ENCODE data around the gene RIC3. TPM values are rescaled to one million over a fixed set of nuclear protein-coding genes. Genes with fewer than 3 reads are reported as not detected.
A peak's percentile ranks its signal among the peaks of the same experiment; 100 is the strongest.

Gene RIC3
- total and polyA plus RNA-seq, 12 donors, result 4.7 to 17.0 (median 12.5) TPM

DNA sequence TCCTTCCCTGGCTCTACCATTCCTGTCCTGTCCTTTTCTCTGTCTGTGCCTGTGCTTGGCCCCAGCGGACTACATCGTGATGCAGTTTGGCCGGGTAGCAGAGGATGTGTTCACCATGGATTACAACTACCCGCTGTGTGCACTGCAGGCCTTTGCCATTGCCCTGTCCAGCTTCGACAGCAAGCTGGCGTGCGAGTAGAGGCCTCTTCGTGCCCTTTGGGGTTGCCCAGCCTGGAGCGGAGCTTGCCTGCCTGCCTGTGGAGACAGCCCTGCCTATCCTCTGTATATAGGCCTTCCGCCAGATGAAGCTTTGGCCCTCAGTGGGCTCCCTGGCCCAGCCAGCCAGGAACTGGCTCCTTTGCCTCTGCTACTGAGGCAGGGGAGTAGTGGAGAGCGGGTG lies 67.4 kb downstream of the RIC3 start:
- ATAC-seq (no peak), DNase-seq (no peak)
- no peak overlapping the region for H3K27ac ChIP-seq
- no peaks in the 10 kb centered on the region for H3K9me3 ChIP-seq
- no peaks in the 10 kb centered on the region for H3K27me3 ChIP-seq
- intact Hi-C loops (cut with DNase I), result loop anchor here in 2 of 10 donors (10.0 kb wide), 1 partner anchor 207 kb away; no protein-coding TSS in a partner anchor
- no peak for TF ChIP-seq CTCF (IDR thresholded peaks at IDR 0.05)
- H3K4me3 ChIP-seq, result no peak overlapping the region
- peaks cover 0 to 19% (median 5%) of the 10 kb centered on the region in 9 donors for H3K4me1 ChIP-seq
- 95 to 98% methylated on average over 11 of the region's 11 CpGs for WGBS, 2 donors
- H3K36me3 ChIP-seq, result peaks cover 0 to 80% (median 13%) of the 10 kb centered on the region in 9 donors

- Histone ChIP-seq H3K4me1 (peaks cover 0 to 11% (median 0%) of the 10 kb centered on the region in 9 donors), H3K36me3 (peaks cover 0 to 83% (median 13%) of the 10 kb centered on the region in 9 donors), H3K27me3 (no peaks in the 10 kb centered on the region), H3K27ac (no peak overlapping the region), H3K4me3 (no peak overlapping the region), H3K9me3 (no peaks in the 10 kb centered on the region)
- TF ChIP-seq CTCF (IDR thresholded peaks at IDR 0.05), result no peak
- intact Hi-C loops (cut with DNase I), result loop anchor here in 2 of 10 donors (10.0 kb wide), 1 partner anchor 206 kb away; no protein-coding TSS in a partner anchor
- DNase-seq (no peak), ATAC-seq (no peak)
- 89 to 91% methylated on average over 8 of the region's 8 CpGs for WGBS, 2 donors
Measured at GRCh38 chr11:8100605-8101004, 68.2 kb downstream of the RIC3 start.

GRCh38 chr11:8100158-8100557 lies 68.7 kb downstream of the RIC3 start:
- intact Hi-C loops (cut with DNase I), result loop anchor here in 2 of 10 donors (10.0 kb wide), 1 partner anchor 205 kb away; no protein-coding TSS in a partner anchor
- Histone ChIP-seq H3K27ac (no peak overlapping the region), H3K4me1 (peaks cover 0 to 7% (median 0%) of the 10 kb centered on the region in 9 donors), H3K27me3 (no peaks in the 10 kb centered on the region), H3K9me3 (no peaks in the 10 kb centered on the region), H3K4me3 (no peak overlapping the region), H3K36me3 (peaks cover 0 to 87% (median 13%) of the 10 kb centered on the region in 9 donors)
- TF ChIP-seq CTCF (IDR thresholded peaks at IDR 0.05), result no peak
- ATAC-seq (no peak), DNase-seq (peak in 1 of 2 donors; percentile 2)
- 88 to 89% methylated on average over 14 of the region's 14 CpGs for WGBS, 2 donors

- peak in 7 of 8 donors; percentile 37 to 66 (median 63) for ATAC-seq
- TF ChIP-seq CTCF (IDR thresholded peaks at IDR 0.05), result peak; percentile 60 to 89 (median 82)
- Histone ChIP-seq H3K9me3 (no peaks in the 10 kb centered on the region), H3K4me1 (no peaks in the 10 kb centered on the region), H3K27me3 (no peaks in the 10 kb centered on the region), H3K4me3 (no peak overlapping the region), H3K27ac (no peak overlapping the region), H3K36me3 (peaks cover 0 to 87% (median 12%) of the 10 kb centered on the region in 9 donors)
- 50 to 58% methylated on average over 3 of the region's 3 CpGs for WGBS, 2 donors
- DNase-seq, result peak; percentile 68 to 76
- intact Hi-C loops (cut with DNase I), result loop anchor here (1.0 to 10.0 kb wide), 9 partner anchors 65 to 207 kb away; no protein-coding TSS in a partner anchor
Measured at GRCh38 chr11:8099291-8099899, 69.4 kb downstream of the RIC3 start.
